Esophagus squamous epithelium (tissue), 5 donors: Measurements from ENCODE around the gene SNAP25. TPM values are rescaled to one million over a fixed set of nuclear protein-coding genes. Genes with fewer than 3 reads are reported as not detected.

Experiments
- DNase-seq: peaks from one replicate; lab custom pipeline; 2025; lab: John Stamatoyannopoulos, UW
- H3K27ac ChIP-seq, 4 donors: fragments of 200-600 bp; sonication (generic); one replicate each; pipeline ENCODE4 v1.5.1; 2016 to 2019; ENCODE audit warnings: mild to moderate bottlenecking in 1 of 4
- H3K27me3 ChIP-seq, 4 donors: fragments of 200-600 bp; sonication (generic); 1 replicate in 3 of 4; 2 replicates in 1 of 4; pipeline versions ENCODE4 v1.5.1 to v1.6.0; 2017 to 2021; ENCODE audit warnings: antibody characterized with exemption in 1 of 4
- H3K36me3 ChIP-seq, 3 donors: fragments of 200-600 bp; sonication (generic); one replicate each; pipeline ENCODE4 v1.5.1; 2016 to 2019
- H3K4me1 ChIP-seq, 3 donors: fragments of 200-600 bp; sonication (generic); one replicate each; pipeline ENCODE4 v1.5.1; 2017 to 2019
- H3K4me3 ChIP-seq, 4 donors: fragments of 200-600 bp; sonication (generic); 1 replicate in 3 of 4; 2 replicates in 1 of 4; pipeline ENCODE4 v1.5.1; 2016 to 2019; ENCODE audit warnings: mild to moderate bottlenecking in 2 of 4, moderate library complexity in 1 of 4
- H3K9me3 ChIP-seq, 3 donors: fragments of 200-600 bp; sonication (generic); one replicate each; pipeline ENCODE4 v1.5.1; 2016 to 2019
- CTCF ChIP-seq, 6 experiments: fragments of 450-650 bp in 4 of 6; fragments of 200-600 bp in 2 of 6; sonication (generic) in 2 of 6; IDR thresholded peaks; one replicate each; pipeline ENCODE4 v1.5.1; 2016 to 2019; ENCODE audit warnings: antibody characterized with exemption in 6 of 6, mild to moderate bottlenecking in 4 of 6, moderate library complexity in 4 of 6
- POLR2A ChIP-seq, 4 donors: fragments of 450-650 bp; IDR thresholded peaks; one replicate each; pipeline ENCODE4 v1.6.1; 2017; ENCODE audit warnings: antibody characterized with exemption in 4 of 4, mild to moderate bottlenecking in 4 of 4, moderate library complexity in 3 of 4
- WGBS, 2 donors: methylation state at CpG; one replicate each; pipeline ENCODE4 v1.1.5; 2018; 5-methylcytosine and 5-hydroxymethylcytosine counted together
- intact Hi-C: fragments of 100-400 bp; cut with DNase I; formaldehyde crosslinking; loops from one replicate; pipeline ENCODE4 v1.15.0; 2022
- total RNA-seq, 4 donors: library from RNA; depleted of rRNA; stranded (reverse); fragments of >200 nt; gene quantifications; one replicate each; pipeline ENCODE4 v1.1.0, GENCODE V29; 2016
- donor health status: DM: yes; HTN: yes; CAD: no.

Gene SNAP25
- total RNA-seq, 4 donors from 2014 or later: 0.13 to 0.57 (median 0.15) TPM; not detected in 1

GRCh38 chr20:10324198-10324847 lies 105.7 kb downstream of the SNAP25 start:
- TF ChIP-seq POLR2A (IDR thresholded peaks at IDR 0.05) (no peak), CTCF (IDR thresholded peaks at IDR 0.05) (no peak)
- no peak for DNase-seq
- H3K36me3 ChIP-seq: no peaks in the 10 kb centered on the region
- H3K27me3 ChIP-seq: peaks cover 0 to 4% (median 0%) of the 10 kb centered on the region in 4 donors
- H3K4me1 ChIP-seq: no peaks in the 10 kb centered on the region
- 68 to 81% methylated on average over 6 to 8 of the region's 8 CpGs for WGBS, 2 donors
- no peak overlapping the region for H3K4me3 ChIP-seq
- H3K9me3 ChIP-seq: no peaks in the 10 kb centered on the region
- intact Hi-C loops: no loop called here
- H3K27ac ChIP-seq: no peak overlapping the region

- no peak overlapping the region for H3K27ac ChIP-seq
- peak overlapping the region in 1 of 4 donors; percentile 30 for H3K4me3 ChIP-seq
- DNase-seq: no peak
- peaks cover 0 to 6% (median 0%) of the 10 kb centered on the region in 3 donors for H3K4me1 ChIP-seq
- no peaks in the 10 kb centered on the region for H3K36me3 ChIP-seq
- H3K9me3 ChIP-seq: no peaks in the 10 kb centered on the region
- no peaks in the 10 kb centered on the region for H3K27me3 ChIP-seq
- intact Hi-C loops: no loop called here
- TF ChIP-seq CTCF (IDR thresholded peaks at IDR 0.05) (no peak), POLR2A (IDR thresholded peaks at IDR 0.05) (no peak)
- WGBS, 2 donors: 67 to 70% methylated on average over 4 of the region's 4 CpGs
Observed at GRCh38 chr20:10328897-10329255, 110.2 kb downstream of the SNAP25 start.

- Histone ChIP-seq H3K27ac (no peak overlapping the region), H3K4me1 (peaks cover 0 to 12% (median 0%) of the 10 kb centered on the region in 3 donors), H3K9me3 (no peaks in the 10 kb centered on the region), H3K36me3 (no peaks in the 10 kb centered on the region), H3K4me3 (no peak overlapping the region), H3K27me3 (no peaks in the 10 kb centered on the region)
- no peak for TF ChIP-seq CTCF (IDR thresholded peaks at IDR 0.05)
- no peak for TF ChIP-seq POLR2A (IDR thresholded peaks at IDR 0.05)
- no peak for DNase-seq
- intact Hi-C loops: no loop called here
- WGBS, 2 donors: 76 to 80% methylated on average over 4 of the region's 4 CpGs
Observed at GRCh38 chr20:10329387-10330005, 110.9 kb downstream of the SNAP25 start.

GRCh38 chr20:10330071-10330470 lies 111.4 kb downstream of the SNAP25 start:
- Histone ChIP-seq H3K9me3 (no peaks in the 10 kb centered on the region), H3K27me3 (no peaks in the 10 kb centered on the region), H3K36me3 (no peaks in the 10 kb centered on the region), H3K27ac (no peak overlapping the region), H3K4me1 (peaks cover 0 to 17% (median 0%) of the 10 kb centered on the region in 3 donors), H3K4me3 (no peak overlapping the region)
- no peak for DNase-seq
- TF ChIP-seq POLR2A (IDR thresholded peaks at IDR 0.05) (no peak), CTCF (IDR thresholded peaks at IDR 0.05) (no peak)
- WGBS, 2 donors: 67 to 76% methylated on average over 4 of the region's 4 CpGs
- intact Hi-C loops: no loop called here

- 44 to 48% methylated on average over 4 of the region's 4 CpGs for WGBS, 2 donors
- no peaks in the 10 kb centered on the region for H3K9me3 ChIP-seq
- H3K36me3 ChIP-seq: no peaks in the 10 kb centered on the region
- no peak overlapping the region for H3K27ac ChIP-seq
- peaks cover 0 to 17% (median 0%) of the 10 kb centered on the region in 3 donors for H3K4me1 ChIP-seq
- no peak for DNase-seq
- H3K27me3 ChIP-seq: no peaks in the 10 kb centered on the region
- TF ChIP-seq POLR2A (IDR thresholded peaks at IDR 0.05) (no peak), CTCF (IDR thresholded peaks at IDR 0.05) (no peak)
- no peak overlapping the region for H3K4me3 ChIP-seq
- intact Hi-C loops: no loop called here
Observed at GRCh38 chr20:10332656-10333415, 114.2 kb downstream of the SNAP25 start.
